Liver (tissue), 9 donors: Measurements from ENCODE around the gene WWC2. TPM values are rescaled to one million over a fixed set of nuclear protein-coding genes. Genes with fewer than 3 reads are reported as not detected.

Experiments
- DNase-seq: peaks from one replicate; pipeline ENCODE4 v3.0.0-alpha.2; 2017; ENCODE audit warnings: low spot score
- H3K27ac ChIP-seq, 2 donors: one replicate each; pipeline ENCODE4 v1.7.0; 2013; ENCODE audit warnings: inconsistent platforms in 2 of 2, low read length in 2 of 2, control low read depth in 1 of 2, low read depth in 1 of 2, mild to moderate bottlenecking in 1 of 2
- H3K27me3 ChIP-seq, 4 donors: one replicate each; pipeline versions ENCODE4 v1.6.1 to v1.7.0; 2013; ENCODE audit warnings: low read length in 3 of 4, inconsistent platforms in 1 of 4, mild to moderate bottlenecking in 1 of 4, moderate library complexity in 1 of 4; ENCODE audit not compliant: control insufficient read depth in 4 of 4, insufficient read depth in 4 of 4
- H3K36me3 ChIP-seq, 4 donors: one replicate each; pipeline versions ENCODE4 v1.6.1 to v1.7.0; 2013; ENCODE audit warnings: low read length in 3 of 4, mild to moderate bottlenecking in 3 of 4, low read depth in 1 of 4, moderate library complexity in 1 of 4; ENCODE audit not compliant: control insufficient read depth in 4 of 4, insufficient read depth in 3 of 4
- H3K4me1 ChIP-seq, 4 donors: one replicate each; pipeline versions ENCODE4 v1.6.1 to v1.7.0; 2013; ENCODE audit warnings: low read length in 3 of 4, mild to moderate bottlenecking in 3 of 4, moderate library complexity in 1 of 4; ENCODE audit not compliant: control insufficient read depth in 4 of 4, insufficient read depth in 4 of 4
- H3K4me3 ChIP-seq, 3 donors: one replicate each; pipeline versions ENCODE4 v1.6.1 to v1.7.0; 2013; ENCODE audit warnings: low read length in 3 of 3, control low read depth in 1 of 3, low read depth in 1 of 3, mild to moderate bottlenecking in 1 of 3
- H3K9ac ChIP-seq, 2 donors: one replicate each; pipeline ENCODE4 v1.7.0; 2013; ENCODE audit warnings: low read length in 2 of 2, mild to moderate bottlenecking in 2 of 2, moderate library complexity in 2 of 2, control low read depth in 1 of 2, low read depth in 1 of 2
- H3K9me3 ChIP-seq, 4 donors: one replicate each; pipeline versions ENCODE4 v1.6.1 to v1.7.0; 2013; ENCODE audit warnings: low read length in 3 of 4; ENCODE audit not compliant: control insufficient read depth in 4 of 4
- ATF3 ChIP-seq: IDR thresholded peaks from 2 replicates; pipeline ENCODE4 v1.6.1; 2016; ENCODE audit warnings: antibody characterized with exemption
- CTCF ChIP-seq: fragments of 150-350 bp; IDR thresholded peaks from 2 replicates; pipeline ENCODE4 v1.5.1; 2017; ENCODE audit warnings: improper control_type of control experiment, low read depth, low read length; ENCODE audit not compliant: missing input control
- EGR1 ChIP-seq, 2 donors: IDR thresholded peaks; 2 replicates each; pipeline ENCODE4 v1.6.1; 2016 to 2018; ENCODE audit warnings: antibody characterized with exemption in 2 of 2, low read depth in 2 of 2
- FOXA1 ChIP-seq: IDR thresholded peaks from 2 replicates; pipeline ENCODE4 v1.6.1; 2016; ENCODE audit warnings: antibody characterized with exemption
- FOXA2 ChIP-seq: IDR thresholded peaks from 2 replicates; pipeline ENCODE4 v1.6.1; 2016; ENCODE audit warnings: antibody characterized with exemption
- GABPA ChIP-seq, 2 donors: IDR thresholded peaks in 1 of 2; conservative IDR thresholded peaks in 1 of 2; 2 replicates each; pipeline ENCODE4 v1.6.1; 2016; ENCODE audit warnings: antibody characterized with exemption in 2 of 2, mild to moderate bottlenecking in 1 of 2, moderate library complexity in 1 of 2
- HNF4A ChIP-seq, 2 donors: conservative IDR thresholded peaks; 2 replicates each; pipeline ENCODE4 v1.6.1; 2016; ENCODE audit warnings: antibody characterized with exemption in 2 of 2, mild to moderate bottlenecking in 2 of 2
- HNF4G ChIP-seq: IDR thresholded peaks from 2 replicates; pipeline ENCODE4 v1.6.1; 2016; ENCODE audit warnings: antibody characterized with exemption
- JUND ChIP-seq, 2 donors: IDR thresholded peaks; 2 replicates each; pipeline ENCODE4 v1.6.1; 2016; ENCODE audit warnings: antibody characterized with exemption in 2 of 2
- MAX ChIP-seq: IDR thresholded peaks from 2 replicates; pipeline ENCODE4 v1.6.1; 2016; ENCODE audit warnings: antibody characterized with exemption
- NR2F2 ChIP-seq: IDR thresholded peaks from 2 replicates; pipeline ENCODE4 v1.6.1; 2016; ENCODE audit warnings: antibody characterized with exemption
- RAD21 ChIP-seq, 2 donors: IDR thresholded peaks; 2 replicates each; pipeline ENCODE4 v1.6.1; 2016; ENCODE audit warnings: antibody characterized with exemption in 2 of 2, mild to moderate bottlenecking in 2 of 2
- REST ChIP-seq: IDR thresholded peaks from 2 replicates; pipeline ENCODE4 v1.6.1; 2016; ENCODE audit warnings: antibody characterized with exemption, mild to moderate bottlenecking
- RXRA ChIP-seq, 2 donors: IDR thresholded peaks; 2 replicates each; pipeline ENCODE4 v1.6.1; 2017 to 2018; ENCODE audit warnings: antibody characterized with exemption in 2 of 2, mild to moderate bottlenecking in 1 of 2
- SP1 ChIP-seq: IDR thresholded peaks from 2 replicates; pipeline ENCODE4 v1.6.1; 2018; ENCODE audit warnings: antibody characterized with exemption, mild to moderate bottlenecking
- TAF1 ChIP-seq: conservative IDR thresholded peaks from 2 replicates; pipeline ENCODE4 v1.6.1; 2016; ENCODE audit warnings: antibody characterized with exemption, mild to moderate bottlenecking
- YY1 ChIP-seq: IDR thresholded peaks from 2 replicates; pipeline ENCODE4 v1.6.1; 2016; ENCODE audit warnings: antibody characterized with exemption, mild to moderate bottlenecking
- ZBTB33 ChIP-seq: IDR thresholded peaks from 2 replicates; pipeline ENCODE4 v1.6.1; 2016; ENCODE audit warnings: antibody characterized with exemption
- WGBS: extraction: QIAGEN DNeasy Blood & Tissue Kit; methylation state at CpG from one replicate; pipeline ENCODE4 v1.1.7; 2013; 5-methylcytosine and 5-hydroxymethylcytosine counted together
- polyA plus RNA-seq, 2 donors: library from polyadenylated mRNA; stranded (reverse) in 1 of 2; unstranded in 1 of 2; fragments of 200-250 nt in 1 of 2; fragments of >200 nt in 1 of 2; fragmentation: Nextera tagmentation in 1 of 2; extraction: Ambion mirVana in 1 of 2; gene quantifications; one replicate each; pipeline versions ENCODE4 v1.2.1 to v1.2.3, GENCODE V29; 2013 to 2015
- total RNA-seq, 2 donors: library from RNA; depleted of rRNA; stranded (reverse); fragments of >200 nt; gene quantifications; one replicate each; pipeline ENCODE4 v1.2.3, GENCODE V29; 2014
- donor health status: healthy.
- donor health status: healthy.
- donor health status: healthy.
- donor health status: healthy.
- donor health status: healthy.

The WWC2 gene
- total and polyA plus RNA-seq, 4 donors = 8.6 to 60.1 (median 13.3) TPM

- no peaks in the 10 kb centered on the region for H3K4me1 ChIP-seq
- 95% methylated on average over 5 of the region's 5 CpGs for WGBS
- H3K9me3 ChIP-seq = no peaks in the 10 kb centered on the region
- no peak overlapping the region for H3K27ac ChIP-seq
- no peaks in the 10 kb centered on the region for H3K27me3 ChIP-seq
- DNase-seq = no peak
- H3K36me3 ChIP-seq = peaks cover 0 to 4% (median 0%) of the 10 kb centered on the region in 4 donors
- TF ChIP-seq EGR1 (IDR thresholded peaks at IDR 0.05; ENCODE audit: low read depth in 2 of 2) (no peak), TAF1 (no peak), ATF3 (no peak), NR2F2 (no peak), RAD21 (IDR thresholded peaks at IDR 0.05) (no peak), HNF4A (conservative IDR thresholded peaks at IDR 0.05) (no peak)
- no peak overlapping the region for H3K9ac ChIP-seq
- no peak overlapping the region for H3K4me3 ChIP-seq
Observed at GRCh38 chr4:183321516-183321915, 222.5 kb downstream of the WWC2 start.

- 96% methylated on average over 5 of the region's 5 CpGs for whole genome bisulfite sequencing
Observed at GRCh38 chr4:183322326-183322725, 223.3 kb downstream of the WWC2 start, which contains the start of gene CLDN24. Gene CLDN24 (minus strand): TSS chr4:183322426. CDS start chr4:183322426, 0 bp downstream.

GRCh38 chr4:183323295-183323694 is 224.2 kb downstream of the WWC2 start:
- no peaks in the 10 kb centered on the region for H3K27me3 ChIP-seq
- H3K4me1 ChIP-seq = no peaks in the 10 kb centered on the region
- 87% methylated on average over 6 of the region's 6 CpGs for WGBS
- H3K27ac ChIP-seq = no peak overlapping the region
- H3K36me3 ChIP-seq = peaks cover 0 to 4% (median 0%) of the 10 kb centered on the region in 4 donors
- H3K4me3 ChIP-seq = no peak overlapping the region
- no peak for DNase-seq
- H3K9ac ChIP-seq = no peak overlapping the region
- no peak for TF ChIP-seq TAF1
- no peak for TF ChIP-seq GABPA (IDR thresholded peaks at IDR 0.05 in 1 of 2, conservative IDR thresholded peaks at IDR 0.05 in 1 of 2)
- TF ChIP-seq RXRA (IDR thresholded peaks at IDR 0.05) = no peak
- no peak for TF ChIP-seq REST
- TF ChIP-seq HNF4A (conservative IDR thresholded peaks at IDR 0.05) = no peak
- no peak for TF ChIP-seq CTCF
- TF ChIP-seq MAX = no peak
- no peak for TF ChIP-seq FOXA1
- TF ChIP-seq YY1 = no peak
- no peak for TF ChIP-seq NR2F2
- TF ChIP-seq HNF4G = no peak
- TF ChIP-seq ZBTB33 = no peak
- no peak for TF ChIP-seq FOXA2
- no peak for TF ChIP-seq RAD21 (IDR thresholded peaks at IDR 0.05)
- no peak for TF ChIP-seq EGR1 (IDR thresholded peaks at IDR 0.05; ENCODE audit: low read depth in 2 of 2)
- TF ChIP-seq JUND (IDR thresholded peaks at IDR 0.05) = no peak
- TF ChIP-seq SP1 = no peak
- no peak for TF ChIP-seq ATF3
- no peaks in the 10 kb centered on the region for H3K9me3 ChIP-seq

More at GRCh38 chr4:183322326-183322725, 223.3 kb downstream of the WWC2 start, which contains the start of gene CLDN24:
- no peak within 1 kb of the TSS for H3K9ac ChIP-seq
- H3K4me3 ChIP-seq = no peak within 1 kb of the TSS
- no peak for TF ChIP-seq NR2F2
- no peak for TF ChIP-seq YY1
- TF ChIP-seq RAD21 (IDR thresholded peaks at IDR 0.05) = no peak
- TF ChIP-seq TAF1 = no peak
- no peaks in the 10 kb centered on the region for H3K9me3 ChIP-seq
- no peak within 1 kb of the TSS for H3K27ac ChIP-seq
- no peaks in the 10 kb centered on the region for H3K4me1 ChIP-seq
- no peaks in the 10 kb centered on the region for H3K27me3 ChIP-seq
- DNase-seq = no peak
- peaks cover 0 to 4% (median 0%) of the 10 kb centered on the region in 4 donors for H3K36me3 ChIP-seq
